Neuron (in vitro differentiated cells): Measurements from ENCODE around the gene KRT77.

ENCODE experiments used
- H2AFZ ChIP-seq: one replicate; pipeline ENCODE4 v1.6.1; 2013; ENCODE audit warnings: low read depth, mild to moderate bottlenecking, inconsistent platforms, low read length, moderate library complexity
- H3K27me3 ChIP-seq: one replicate; pipeline ENCODE4 v1.6.1; 2013; ENCODE audit warnings: low read length; ENCODE audit not compliant: insufficient read depth
- H3K36me3 ChIP-seq: one replicate; pipeline ENCODE4 v1.6.1; 2013; ENCODE audit warnings: low read length; ENCODE audit not compliant: insufficient read depth
- H3K4me1 ChIP-seq: one replicate; pipeline ENCODE4 v1.6.1; 2013; ENCODE audit warnings: low read length; ENCODE audit not compliant: insufficient read depth
- H3K4me3 ChIP-seq: 2 replicates; pipeline ENCODE4 v1.5.1; 2013; ENCODE audit warnings: mild to moderate bottlenecking, low read length, moderate library complexity
- H3K9me3 ChIP-seq: one replicate; pipeline ENCODE4 v1.6.1; 2013; ENCODE audit warnings: low read length

KRT77 gene

DNA sequence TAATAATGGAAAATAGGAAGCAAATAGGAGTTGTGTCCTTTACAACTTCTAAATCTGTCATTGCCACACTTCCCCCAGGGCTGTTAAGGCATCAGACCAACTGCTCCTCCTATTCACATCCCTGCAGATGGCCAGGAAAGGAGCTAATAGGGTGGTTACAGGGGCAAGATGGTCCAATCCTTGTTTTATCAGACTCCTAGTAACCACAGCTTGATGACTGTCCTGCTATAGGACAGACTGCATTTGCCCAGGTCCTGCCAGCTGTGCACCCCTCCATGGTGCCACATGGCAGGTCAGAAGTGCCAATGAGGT lies 40.5 kb downstream of the KRT77 start:
- Histone ChIP-seq H3K9me3 (no peaks in the 10 kb centered on the region), H3K27me3 (no peaks in the 10 kb centered on the region), H3K36me3 (no peaks in the 10 kb centered on the region), H2AFZ (no peak overlapping the region), H3K4me3 (no peak overlapping the region), H3K4me1 (no peaks in the 10 kb centered on the region)

DNA sequence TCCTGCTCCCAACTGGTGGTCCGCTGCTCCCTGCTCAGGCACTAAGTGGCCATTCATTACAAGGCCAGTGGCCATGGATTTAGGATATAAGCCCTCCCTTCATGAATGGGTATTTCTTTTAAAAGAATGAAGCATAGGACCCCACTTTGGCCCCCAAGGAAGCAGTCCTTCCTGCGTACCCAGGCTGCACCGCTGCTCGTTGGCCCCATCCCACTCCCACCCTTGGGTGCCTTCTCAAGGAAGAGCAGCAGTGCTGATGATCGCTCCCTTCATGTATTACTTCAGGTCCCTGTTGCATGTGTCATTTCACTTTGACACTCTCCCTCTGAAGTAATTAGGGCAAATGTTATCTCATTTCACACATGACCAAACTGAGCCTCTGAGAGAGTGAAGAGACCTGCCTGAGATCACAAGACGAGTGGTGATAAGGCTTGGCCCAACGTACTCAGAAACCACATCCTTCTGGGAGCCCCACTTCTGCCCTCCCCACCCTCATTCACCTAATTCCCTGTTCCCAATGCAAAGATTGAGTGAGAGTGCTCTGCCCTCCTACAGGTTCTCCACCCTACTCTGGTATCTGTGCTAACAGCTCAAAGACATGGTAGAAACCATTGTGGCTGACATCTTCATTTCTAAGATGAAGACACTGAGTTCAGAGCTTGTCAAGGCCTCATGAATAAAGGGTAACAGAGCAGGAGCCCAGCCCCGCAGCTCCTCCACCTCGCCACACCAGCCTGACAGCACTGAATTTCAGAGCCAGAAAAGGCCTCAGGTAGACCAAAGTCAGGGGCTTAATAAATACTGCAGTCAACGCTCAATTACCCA lies 41.0 kb downstream of the KRT77 start:
- H3K27me3 ChIP-seq, result no peaks in the 10 kb centered on the region
- H3K36me3 ChIP-seq, result no peaks in the 10 kb centered on the region
- H2AFZ ChIP-seq, result no peak overlapping the region

DNA sequence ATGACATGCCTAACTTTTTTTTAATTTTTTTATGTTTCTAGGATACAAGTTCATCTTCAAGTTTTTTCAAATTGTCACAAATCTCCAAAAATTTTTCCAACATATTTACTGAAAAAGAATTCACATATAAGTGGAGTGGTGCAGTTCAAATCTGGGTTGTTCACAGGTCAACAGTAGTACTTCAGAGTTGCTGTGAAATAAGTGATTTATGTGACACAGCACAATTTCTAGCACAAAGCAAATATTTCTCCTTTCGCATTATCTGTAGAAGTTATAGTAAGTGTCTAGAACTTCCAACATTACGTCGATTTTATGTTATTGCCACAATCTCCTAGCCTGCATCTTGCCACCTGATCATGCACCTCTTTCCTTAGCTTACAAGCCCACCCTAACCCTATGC lies 41.7 kb downstream of the KRT77 start:
- no peaks in the 10 kb centered on the region for H3K4me1 ChIP-seq
- no peak overlapping the region for H2AFZ ChIP-seq
- no peaks in the 10 kb centered on the region for H3K9me3 ChIP-seq
- H3K4me3 ChIP-seq, result no peak overlapping the region
- H3K27me3 ChIP-seq, result no peaks in the 10 kb centered on the region
- no peaks in the 10 kb centered on the region for H3K36me3 ChIP-seq

More for the DNA sequence above, 41.0 kb downstream of the KRT77 start:
- no peaks in the 10 kb centered on the region for H3K9me3 ChIP-seq
- no peaks in the 10 kb centered on the region for H3K4me1 ChIP-seq
- H3K4me3 ChIP-seq, result no peak overlapping the region

DNA sequence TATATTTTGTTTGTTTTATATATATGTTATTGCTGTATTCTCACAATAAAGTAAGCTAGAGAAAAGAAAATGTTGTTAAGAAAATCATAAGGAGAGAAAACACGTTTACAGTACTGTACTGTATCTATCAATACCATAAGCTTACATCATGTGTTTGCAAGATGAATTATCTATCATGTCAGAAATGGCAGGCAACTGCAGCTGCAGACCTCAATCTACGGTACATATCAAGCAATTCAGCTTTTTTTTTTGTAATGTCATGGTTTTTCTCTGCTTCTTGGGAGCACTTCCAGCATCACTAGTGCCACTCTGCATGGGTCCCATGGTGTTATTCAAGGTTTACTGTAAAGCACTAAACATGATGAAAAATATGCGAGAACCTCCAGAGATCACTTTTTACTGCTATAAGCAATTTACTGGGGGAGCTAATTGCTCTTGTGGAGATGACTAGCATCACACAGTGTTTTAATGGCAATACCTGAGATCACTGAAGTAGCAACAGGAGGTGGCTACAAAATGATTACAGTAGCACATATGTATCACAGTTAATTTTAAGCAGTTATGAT lies 42.3 kb downstream of the KRT77 start:
- Histone ChIP-seq H2AFZ (no peak overlapping the region), H3K36me3 (no peaks in the 10 kb centered on the region), H3K9me3 (no peaks in the 10 kb centered on the region), H3K27me3 (no peaks in the 10 kb centered on the region), H3K4me3 (no peak overlapping the region), H3K4me1 (no peaks in the 10 kb centered on the region)

DNA sequence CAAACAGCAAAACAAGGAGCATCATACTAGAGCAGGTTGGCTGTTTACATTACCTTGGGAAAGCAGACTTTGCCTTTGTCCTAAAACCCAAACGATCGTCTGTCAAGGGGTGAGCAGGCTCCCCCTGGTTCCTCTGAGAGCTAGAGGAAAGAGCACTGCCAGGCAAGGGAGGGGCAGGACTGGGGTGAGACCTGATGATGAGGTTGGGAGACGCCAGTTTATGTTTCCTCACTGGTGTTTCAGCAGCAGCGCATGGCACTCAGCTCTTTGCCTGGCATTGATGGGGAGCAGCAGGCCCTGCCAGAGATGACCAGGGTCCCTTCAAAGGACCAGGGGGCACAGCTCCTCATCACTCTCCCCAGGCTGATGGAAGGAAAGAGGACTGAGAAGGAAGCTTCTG lies 43.4 kb downstream of the KRT77 start:
- H3K4me1 ChIP-seq, result no peaks in the 10 kb centered on the region
- no peak overlapping the region for H2AFZ ChIP-seq
- H3K27me3 ChIP-seq, result no peaks in the 10 kb centered on the region
- no peaks in the 10 kb centered on the region for H3K36me3 ChIP-seq
- no peaks in the 10 kb centered on the region for H3K9me3 ChIP-seq
- H3K4me3 ChIP-seq, result no peak overlapping the region

DNA sequence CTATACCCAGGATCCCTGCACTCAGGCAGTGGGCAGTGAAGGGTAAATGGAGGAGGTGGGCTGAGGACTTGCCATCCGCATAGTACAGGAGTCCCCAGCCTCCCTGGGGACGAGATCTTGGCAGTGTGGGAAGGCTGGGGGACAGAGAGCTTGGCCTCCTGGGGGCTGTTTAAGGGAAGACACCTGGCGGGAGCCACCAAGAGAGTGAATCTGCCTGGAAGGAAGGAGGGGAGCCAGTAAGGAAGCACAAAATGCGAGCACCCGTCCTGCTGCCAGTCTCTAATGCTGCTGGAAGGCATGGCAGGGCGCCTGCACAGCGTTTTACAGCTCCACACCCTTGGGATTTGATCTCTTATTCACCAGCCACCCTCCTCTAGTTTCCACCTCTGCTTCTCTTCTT lies 43.9 kb downstream of the KRT77 start:
- H2AFZ ChIP-seq, result no peak overlapping the region
- H3K36me3 ChIP-seq, result no peaks in the 10 kb centered on the region
- no peaks in the 10 kb centered on the region for H3K4me1 ChIP-seq
- no peaks in the 10 kb centered on the region for H3K27me3 ChIP-seq
- no peak overlapping the region for H3K4me3 ChIP-seq
- no peaks in the 10 kb centered on the region for H3K9me3 ChIP-seq

DNA sequence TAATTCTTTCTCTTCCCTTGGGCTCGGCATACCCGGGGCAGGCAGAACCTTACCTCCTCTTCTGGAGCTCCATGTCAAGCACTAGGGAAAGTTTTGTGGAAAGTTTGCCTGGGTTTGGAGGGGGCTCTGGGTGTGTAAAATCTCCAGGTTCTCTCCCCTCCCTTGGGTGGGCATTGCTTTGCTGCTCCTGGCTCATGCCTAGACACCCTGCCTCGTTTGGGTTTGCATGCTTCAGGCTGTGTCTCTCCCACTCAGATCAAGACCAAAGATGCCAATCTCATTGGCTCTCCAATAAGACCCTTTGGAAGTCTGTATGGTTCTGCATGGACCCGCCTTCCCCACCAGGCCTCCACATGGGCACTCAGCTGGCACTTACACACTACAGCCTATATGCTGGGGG lies 45.1 kb downstream of the KRT77 start:
- no peaks in the 10 kb centered on the region for H3K36me3 ChIP-seq
- no peaks in the 10 kb centered on the region for H3K27me3 ChIP-seq
- H3K4me1 ChIP-seq, result no peaks in the 10 kb centered on the region
- no peak overlapping the region for H3K4me3 ChIP-seq
- no peak overlapping the region for H2AFZ ChIP-seq
- no peaks in the 10 kb centered on the region for H3K9me3 ChIP-seq

DNA sequence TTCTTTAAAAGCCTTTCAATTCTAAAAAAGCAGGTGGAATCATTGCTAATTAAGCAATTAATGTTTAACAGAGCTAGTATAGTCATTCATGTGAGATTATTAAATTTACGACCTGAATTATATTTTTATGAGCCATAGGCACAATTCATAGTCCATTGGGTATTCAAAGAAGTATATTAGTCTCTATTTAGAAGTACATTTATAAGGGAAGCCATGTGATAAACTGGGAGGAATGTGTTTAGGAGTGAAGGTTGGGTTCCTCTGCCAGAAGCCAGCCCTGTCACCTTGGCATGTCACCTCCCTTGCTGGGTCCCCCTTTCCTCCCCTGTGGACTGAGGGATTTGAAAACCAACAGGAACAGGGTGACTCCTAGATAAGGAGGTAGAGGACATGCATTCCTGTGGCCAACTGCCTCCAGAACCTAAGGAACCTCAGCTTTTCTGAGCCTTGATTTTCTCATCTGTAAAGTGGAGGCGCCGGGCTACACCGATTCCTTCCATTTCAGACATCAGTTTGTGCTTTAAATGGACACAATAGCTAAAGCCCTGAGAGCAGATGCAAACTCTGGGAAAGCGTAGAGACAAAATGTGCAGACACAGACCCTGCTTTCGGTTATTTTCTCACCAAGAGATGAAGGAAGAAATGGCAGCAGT lies 45.9 kb downstream of the KRT77 start:
- Histone ChIP-seq H2AFZ (no peak overlapping the region), H3K4me3 (no peak overlapping the region), H3K9me3 (no peaks in the 10 kb centered on the region), H3K27me3 (no peaks in the 10 kb centered on the region), H3K36me3 (no peaks in the 10 kb centered on the region), H3K4me1 (no peaks in the 10 kb centered on the region)

DNA sequence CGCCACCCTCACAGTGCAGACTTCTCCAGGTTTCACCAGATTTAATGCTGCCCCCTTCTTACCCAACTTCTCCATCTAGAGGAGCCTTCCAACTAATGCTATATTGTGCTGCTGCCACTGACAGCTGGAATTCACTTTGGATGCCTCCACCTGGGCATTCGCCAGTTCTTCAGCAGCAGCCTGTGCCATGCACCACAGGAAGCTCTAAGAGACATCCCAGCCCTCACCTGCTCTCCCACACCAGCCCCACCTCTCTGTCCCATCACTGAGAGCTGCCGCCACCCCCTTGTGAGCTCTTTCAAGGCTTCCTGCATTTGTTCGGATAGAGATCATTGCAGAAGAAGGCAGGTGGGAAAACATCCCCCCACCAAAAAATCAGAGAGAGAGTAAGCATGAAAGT lies 46.7 kb downstream of the KRT77 start:
- H3K27me3 ChIP-seq, result no peaks in the 10 kb centered on the region
- H3K36me3 ChIP-seq, result no peaks in the 10 kb centered on the region
- no peak overlapping the region for H3K4me3 ChIP-seq
- no peaks in the 10 kb centered on the region for H3K4me1 ChIP-seq
- no peaks in the 10 kb centered on the region for H3K9me3 ChIP-seq
- H2AFZ ChIP-seq, result no peak overlapping the region

DNA sequence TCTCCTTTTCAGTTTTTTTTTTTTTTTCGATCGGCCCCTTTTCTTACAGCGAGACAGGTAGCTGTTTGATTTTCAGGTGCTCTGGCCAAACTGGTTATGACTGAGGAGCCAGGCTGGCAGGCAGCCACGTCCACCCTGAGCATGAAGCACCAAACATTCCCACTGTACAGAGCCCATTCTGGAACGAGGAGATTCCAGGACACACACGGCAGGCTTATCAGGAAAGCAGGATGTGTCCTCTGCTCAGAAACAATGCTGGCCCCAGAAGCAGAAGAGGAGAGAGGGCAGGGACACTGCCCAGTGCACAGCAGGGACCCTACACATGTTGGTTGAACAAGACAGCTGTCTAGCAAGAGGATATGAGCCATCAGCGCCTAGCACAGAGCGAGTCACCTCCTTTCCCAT lies 47.6 kb downstream of the KRT77 start:
- H3K9me3 ChIP-seq, result no peaks in the 10 kb centered on the region
- H2AFZ ChIP-seq, result no peak overlapping the region
- no peak overlapping the region for H3K4me3 ChIP-seq
- H3K4me1 ChIP-seq, result no peaks in the 10 kb centered on the region
- no peaks in the 10 kb centered on the region for H3K27me3 ChIP-seq
- H3K36me3 ChIP-seq, result no peaks in the 10 kb centered on the region

DNA sequence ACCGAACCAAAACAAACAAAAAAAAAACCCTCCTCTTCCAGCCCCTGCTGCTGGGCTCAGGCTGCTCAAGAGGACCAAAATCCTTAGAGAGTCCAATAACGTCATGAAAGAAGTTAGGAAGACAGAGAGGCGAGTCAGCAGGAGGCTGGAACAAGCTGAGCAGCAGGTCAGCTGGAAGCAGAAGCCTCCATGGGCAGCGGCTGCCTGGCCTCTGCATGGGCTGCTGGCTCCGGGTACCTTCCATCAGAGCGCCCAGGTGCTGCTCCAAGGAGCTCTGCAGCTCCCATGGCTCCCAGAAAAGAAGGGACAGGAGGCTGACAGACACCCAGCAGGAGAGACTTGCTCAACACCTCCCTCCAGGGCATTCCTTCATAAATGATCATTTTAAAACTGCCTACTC lies 48.1 kb downstream of the KRT77 start:
- H3K9me3 ChIP-seq, result no peaks in the 10 kb centered on the region
- no peak overlapping the region for H2AFZ ChIP-seq
- H3K27me3 ChIP-seq, result no peaks in the 10 kb centered on the region
- no peaks in the 10 kb centered on the region for H3K36me3 ChIP-seq
- H3K4me3 ChIP-seq, result no peak overlapping the region
- H3K4me1 ChIP-seq, result no peaks in the 10 kb centered on the region

DNA sequence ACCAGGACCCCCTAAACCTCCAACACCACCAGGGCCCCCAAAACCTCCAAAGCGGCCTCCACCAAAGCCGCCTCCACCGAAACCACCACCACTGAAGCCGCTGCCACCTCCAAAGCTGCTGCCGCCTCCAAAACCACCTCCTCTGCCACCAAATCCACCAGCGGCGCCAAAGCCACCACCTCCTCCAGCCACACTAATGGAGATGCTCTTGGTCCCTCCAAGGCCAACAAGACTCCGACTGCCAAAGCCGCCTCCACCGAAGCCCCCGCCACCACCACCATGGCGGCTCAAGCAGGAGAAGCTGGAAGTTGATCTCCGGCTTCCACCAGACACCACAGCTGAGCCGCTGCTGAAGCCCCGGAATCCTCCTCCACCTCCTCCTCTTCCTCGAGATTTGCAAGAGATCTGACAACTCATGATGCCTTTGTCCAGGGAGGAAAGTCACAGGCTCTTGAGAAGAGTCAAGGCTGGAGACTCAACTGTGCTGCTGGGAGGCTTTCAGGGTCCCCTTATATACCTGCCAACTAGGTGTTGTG lies 51.5 kb downstream of the KRT77 start, which contains the start of gene KRT2:
Gene KRT2, minus strand, starts transcription at position 486 of the 536 bp plus-strand sequence. Its CDS starts 69 bp downstream, at position 417.
- no peaks in the 10 kb centered on the region for H3K4me1 ChIP-seq
- no peaks in the 10 kb centered on the region for H3K36me3 ChIP-seq
- peaks cover 2% of the 10 kb centered on the region for H3K27me3 ChIP-seq
- no peak within 1 kb of the TSS for H2AFZ ChIP-seq
- no peaks in the 10 kb centered on the region for H3K9me3 ChIP-seq
- no peak within 1 kb of the TSS for H3K4me3 ChIP-seq

DNA sequence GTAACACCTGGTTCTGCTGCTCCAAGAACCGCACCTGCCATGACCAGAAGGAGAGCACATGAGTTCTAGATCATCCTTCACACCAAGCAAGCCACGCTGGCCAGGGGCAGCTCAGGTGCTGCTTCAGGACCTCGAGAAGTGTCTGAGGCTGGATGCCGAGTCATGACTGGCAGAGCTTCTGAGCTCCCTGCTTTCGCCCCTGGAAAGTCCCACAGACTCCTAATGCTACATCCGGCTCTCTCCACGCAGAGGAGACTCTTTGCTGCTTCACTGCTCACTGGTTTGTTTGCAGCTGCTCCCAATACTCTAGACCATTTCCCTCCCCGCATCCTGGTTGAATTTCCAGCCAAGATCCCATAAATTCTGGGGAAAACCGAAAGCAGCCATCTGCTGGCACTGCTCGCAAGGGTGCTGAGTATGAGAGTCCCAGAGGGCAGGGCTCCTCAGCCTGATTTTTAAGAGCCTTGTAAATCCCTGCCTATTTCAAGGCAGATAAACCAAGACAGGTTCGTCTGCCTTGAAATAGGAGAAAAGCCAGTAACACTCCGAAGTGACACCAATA lies 52.7 kb downstream of the KRT77 start:
- Histone ChIP-seq H3K27me3 (peaks cover 7% of the 10 kb centered on the region), H2AFZ (no peak overlapping the region), H3K4me3 (no peak overlapping the region), H3K9me3 (no peaks in the 10 kb centered on the region), H3K36me3 (no peaks in the 10 kb centered on the region), H3K4me1 (no peaks in the 10 kb centered on the region)
